HEK293T (cell line): ENCODE results near the gene HOXC9.

Experiments used
- CTCF ChIA-PET: fragments of 350-600 bp; formaldehyde crosslinking; extraction: SDS; loops from one replicate; lab custom pipeline; 2021; ENCODE audit warnings: antibody characterized with exemption, inconsistent platforms; lab: Yijun Ruan, JAX
- POLR2A ChIA-PET: fragments of 350-600 bp; formaldehyde crosslinking; extraction: SDS; loops from one replicate; lab custom pipeline; 2020; ENCODE audit warnings: antibody characterized with exemption, inconsistent platforms; lab: Yijun Ruan, JAX
- DNase-seq: peaks from one replicate; pipeline ENCODE4 v3.0.0; 2012; ENCODE audit warnings: mixed read lengths; ENCODE audit errors: extremely low spot score
- ARNT ChIP-seq: fragments of 450-650 bp; IDR thresholded peaks from 2 replicates; pipeline ENCODE4 v1.6.1; 2017; ENCODE audit warnings: mild to moderate bottlenecking
- BHLHE40 ChIP-seq: fragments of 450-650 bp; IDR thresholded peaks from 2 replicates; pipeline ENCODE4 v1.6.1; 2016; ENCODE audit warnings: mild to moderate bottlenecking, moderate library complexity, borderline replicate concordance
- CTBP1 ChIP-seq: fragments of 450-650 bp; IDR thresholded peaks from 2 replicates; pipeline ENCODE4 v1.6.1; 2016; ENCODE audit warnings: borderline replicate concordance
- ELF4 ChIP-seq: fragments of 450-650 bp; IDR thresholded peaks from 2 replicates; pipeline ENCODE4 v1.6.1; 2017; ENCODE audit warnings: antibody characterized with exemption
- FOXA1 ChIP-seq: fragments of 450-650 bp; IDR thresholded peaks from 2 replicates; pipeline ENCODE4 v1.6.1; 2016; ENCODE audit warnings: mild to moderate bottlenecking
- FOXK2 ChIP-seq: fragments of 450-650 bp; IDR thresholded peaks from 2 replicates; pipeline ENCODE4 v1.6.1; 2016; ENCODE audit warnings: mild to moderate bottlenecking
- FOXM1 ChIP-seq: fragments of 450-650 bp; IDR thresholded peaks from 2 replicates; pipeline ENCODE4 v1.6.1; 2017; ENCODE audit warnings: mild to moderate bottlenecking, borderline replicate concordance
- HDGF ChIP-seq: fragments of 450-650 bp; IDR thresholded peaks from 2 replicates; pipeline ENCODE4 v1.6.1; 2017; ENCODE audit warnings: antibody characterized with exemption, borderline replicate concordance
- L3MBTL2 ChIP-seq: fragments of 450-650 bp; conservative IDR thresholded peaks from 2 replicates; pipeline ENCODE4 v1.6.1; 2016; ENCODE audit warnings: mild to moderate bottlenecking
- LEF1 ChIP-seq: fragments of 450-650 bp; IDR thresholded peaks from 2 replicates; pipeline ENCODE4 v1.6.1; 2017; ENCODE audit warnings: mild to moderate bottlenecking, borderline replicate concordance
- NFRKB ChIP-seq: fragments of 450-650 bp; IDR thresholded peaks from 2 replicates; pipeline ENCODE4 v1.6.1; 2016; ENCODE audit warnings: mild to moderate bottlenecking, moderate library complexity
- SP1 ChIP-seq: fragments of 450-650 bp; IDR thresholded peaks from 2 replicates; pipeline ENCODE4 v1.6.1; 2017
- SUZ12 ChIP-seq: fragments of 450-650 bp; IDR thresholded peaks from 2 replicates; pipeline ENCODE4 v1.6.1; 2016; ENCODE audit warnings: mild to moderate bottlenecking
- TARDBP ChIP-seq: fragments of 450-650 bp; IDR thresholded peaks from 2 replicates; pipeline ENCODE4 v1.6.1; 2016
- ZNF384 ChIP-seq: fragments of 450-650 bp; IDR thresholded peaks from 2 replicates; pipeline ENCODE4 v1.6.1; 2016
- TF ChIP-seq, protein P1 (sequence below): fragments of 450-650 bp; IDR thresholded peaks from 2 replicates; pipeline ENCODE4 v1.6.1; 2016

HOXC9 gene

DNA sequence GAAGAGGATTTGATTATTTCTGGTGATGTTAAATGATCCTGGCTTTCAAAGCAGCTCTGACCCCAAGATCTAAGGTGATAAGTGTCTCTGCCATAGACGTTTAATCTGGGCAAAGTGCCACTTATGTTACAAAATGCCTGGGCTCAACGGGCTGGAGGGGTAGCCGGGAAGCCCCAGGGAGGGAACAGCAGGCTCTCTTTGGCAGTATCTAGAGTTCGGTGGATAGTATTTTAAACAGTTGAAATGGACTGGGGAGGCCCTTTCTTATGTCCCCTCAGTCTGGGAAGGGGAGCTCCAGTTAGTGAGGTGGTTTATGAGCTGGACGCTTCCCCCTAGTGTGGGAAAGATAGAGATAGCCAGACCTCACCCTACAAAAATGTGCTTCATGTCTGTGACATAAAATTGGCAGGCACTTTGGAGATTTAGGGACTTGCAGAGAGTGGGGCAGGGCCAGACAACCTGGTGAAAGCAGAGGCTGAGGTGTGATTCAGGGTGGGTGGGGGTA, 32.5 kb upstream of the HOXC9 start:
- CTCF ChIA-PET = interaction anchor here (1.4 kb wide), 2 partner anchors 9 to 211 kb away, joined by 4 to 5 read pairs; no protein-coding TSS in a partner anchor
- DNase-seq = no peak
- TF ChIP-seq HDGF = no peak
- no peak for TF ChIP-seq SP1
- TF ChIP-seq, protein P1, sequence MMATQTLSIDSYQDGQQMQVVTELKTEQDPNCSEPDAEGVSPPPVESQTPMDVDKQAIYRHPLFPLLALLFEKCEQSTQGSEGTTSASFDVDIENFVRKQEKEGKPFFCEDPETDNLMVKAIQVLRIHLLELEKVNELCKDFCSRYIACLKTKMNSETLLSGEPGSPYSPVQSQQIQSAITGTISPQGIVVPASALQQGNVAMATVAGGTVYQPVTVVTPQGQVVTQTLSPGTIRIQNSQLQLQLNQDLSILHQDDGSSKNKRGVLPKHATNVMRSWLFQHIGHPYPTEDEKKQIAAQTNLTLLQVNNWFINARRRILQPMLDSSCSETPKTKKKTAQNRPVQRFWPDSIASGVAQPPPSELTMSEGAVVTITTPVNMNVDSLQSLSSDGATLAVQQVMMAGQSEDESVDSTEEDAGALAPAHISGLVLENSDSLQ = no peak
- no peak for TF ChIP-seq NFRKB
- POLR2A ChIA-PET = interaction anchor here (0.6 to 3.7 kb wide), 6 partner anchors 9 to 71 kb away, joined by 3 to 12 read pairs (median 4); no protein-coding TSS in a partner anchor

DNA sequence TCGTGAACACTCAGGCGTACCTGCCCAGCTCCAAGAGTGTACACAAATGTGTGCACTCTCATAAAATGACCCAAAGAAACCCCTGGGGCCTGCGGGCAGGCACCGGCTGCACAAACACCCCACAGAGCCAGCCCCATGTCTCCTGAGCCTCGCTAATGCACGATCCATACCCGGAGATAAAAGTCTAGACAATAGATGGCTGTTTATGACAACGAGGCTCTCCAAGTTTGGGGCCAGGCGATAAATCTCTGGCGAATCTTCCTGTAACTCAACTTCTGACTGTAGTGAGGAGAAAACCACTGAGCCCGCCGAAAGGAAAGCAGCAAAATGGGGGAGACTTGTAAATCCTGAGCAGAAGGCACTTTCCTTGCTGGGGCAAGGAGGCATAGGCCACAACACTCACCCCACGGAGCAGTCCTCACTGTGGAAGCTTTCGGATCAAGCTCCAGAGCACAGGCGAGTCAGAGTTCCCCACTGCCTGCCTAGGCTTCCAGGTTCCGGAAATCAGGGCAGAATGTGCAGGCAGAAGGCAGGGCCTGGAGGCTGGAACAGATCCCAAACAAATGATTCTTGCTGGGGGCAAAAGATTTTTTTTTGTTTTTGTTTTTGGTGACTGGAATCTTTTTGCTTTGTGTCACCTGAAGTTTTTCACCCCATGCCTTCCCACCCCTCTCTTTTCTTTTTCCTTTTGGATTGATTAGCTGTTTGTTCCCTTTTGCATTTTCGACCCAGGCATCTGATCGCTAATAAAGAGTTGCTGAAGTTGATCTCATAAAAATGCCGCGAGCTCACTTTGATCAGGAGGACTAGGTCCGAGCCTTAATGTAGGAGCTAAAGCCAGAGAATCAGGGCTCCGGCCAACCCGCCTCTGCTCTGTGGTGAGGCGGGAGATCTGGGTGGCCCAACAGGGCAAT, 31.5 kb upstream of the HOXC9 start:
- CTCF ChIA-PET = interaction anchor here (0.5 to 1.4 kb wide), 4 partner anchors 8 to 250 kb away, joined by 3 to 4 read pairs (median 4); no protein-coding TSS in a partner anchor

DNA sequence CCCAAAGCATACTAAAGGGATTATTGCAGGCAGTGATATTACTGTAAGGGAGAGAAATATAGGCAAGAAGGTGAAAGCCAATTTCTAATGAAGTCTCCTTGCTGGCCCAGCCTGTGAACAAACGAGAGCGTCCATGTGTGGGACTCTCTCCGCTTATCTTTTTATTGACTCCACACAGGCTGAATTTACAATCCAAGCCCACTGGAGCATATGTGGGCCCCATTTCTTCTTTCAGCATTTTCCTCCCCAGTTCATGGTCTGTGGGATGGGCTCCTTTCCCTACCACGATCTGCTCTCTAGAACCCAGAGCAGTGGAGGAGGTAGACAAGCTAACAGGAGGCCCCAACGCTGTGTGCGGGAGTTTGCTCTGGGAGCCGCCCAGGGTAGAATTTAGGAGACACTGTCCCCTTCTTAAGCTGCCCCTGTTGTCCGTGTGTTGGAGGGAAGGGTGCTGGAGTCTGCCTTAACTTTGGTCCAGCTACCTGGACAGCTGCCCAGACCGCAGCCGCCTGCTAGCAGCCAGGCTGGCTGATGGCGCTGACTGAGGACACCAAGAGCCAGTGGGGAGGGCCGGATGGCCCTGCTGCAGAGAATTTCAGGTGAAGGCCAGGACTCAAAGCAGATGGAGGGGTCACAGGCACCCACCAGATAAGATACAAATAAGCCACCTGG, 30.2 kb upstream of the HOXC9 start:
- TF ChIP-seq NFRKB = no peak
- no peak for TF ChIP-seq FOXA1
- no peak for TF ChIP-seq ELF4
- TF ChIP-seq FOXM1 = no peak
- no peak for TF ChIP-seq ZNF384
- ChIA-PET CTCF (interaction anchor here (1.1 kb wide), 2 partner anchors 15 to 249 kb away, joined by 4 to 7 read pairs; partner anchors contain the start of gene HOXC10), POLR2A (interaction anchor here (1.3 to 3.7 kb wide), 3 partner anchors 8 to 31 kb away, joined by 3 to 12 read pairs (median 7); partner anchors contain the start of gene HOXC13)
- no peak for DNase-seq

More for the DNA sequence above, 31.5 kb upstream of the HOXC9 start:
- no peak for TF ChIP-seq FOXA1
- TF ChIP-seq CTBP1 = no peak
- TF ChIP-seq ARNT = no peak
- TF ChIP-seq L3MBTL2 = no peak
- no peak for TF ChIP-seq NFRKB
- TF ChIP-seq, protein P1 = peak; percentile 46; the same call in 1 of the 2 replicates
- TF ChIP-seq SP1 = no peak
- no peak for TF ChIP-seq LEF1
- no peak for DNase-seq
- POLR2A ChIA-PET = interaction anchor here (0.6 to 3.7 kb wide), 10 partner anchors 10 to 311 kb away, joined by 3 to 12 read pairs (median 4); partner anchors contain the start of genes CBX5, HOXC10 and HOXC13

DNA sequence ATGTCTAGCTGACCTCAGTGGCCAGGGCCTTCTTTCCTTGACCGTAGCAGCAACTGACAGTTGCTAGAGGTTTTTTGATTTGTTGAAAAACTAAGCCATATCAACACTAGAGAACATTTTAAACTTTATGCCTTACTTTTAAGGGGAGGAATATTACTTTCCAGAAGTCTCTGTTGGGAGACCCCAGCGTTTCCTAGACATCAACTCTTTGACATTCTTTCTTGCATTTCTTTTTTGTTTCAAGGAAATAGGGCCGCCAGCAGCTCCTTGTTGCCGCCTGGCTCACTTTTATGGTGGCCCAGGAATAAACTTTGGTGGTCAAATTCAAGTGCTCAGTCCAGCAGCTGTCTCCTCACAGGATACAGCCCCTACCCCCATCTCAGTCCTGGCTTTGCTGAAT, 29.5 kb upstream of the HOXC9 start:
- no peak for DNase-seq
- POLR2A ChIA-PET = no interaction called here
- TF ChIP-seq ZNF384 = no peak
- no peak for TF ChIP-seq HDGF
- TF ChIP-seq TARDBP = no peak
- no peak for TF ChIP-seq FOXA1
- CTCF ChIA-PET = interaction anchor here (1.1 to 1.2 kb wide), 2 partner anchors 15 to 281 kb away, joined by 3 to 7 read pairs; partner anchors contain the start of gene HOXC10

DNA sequence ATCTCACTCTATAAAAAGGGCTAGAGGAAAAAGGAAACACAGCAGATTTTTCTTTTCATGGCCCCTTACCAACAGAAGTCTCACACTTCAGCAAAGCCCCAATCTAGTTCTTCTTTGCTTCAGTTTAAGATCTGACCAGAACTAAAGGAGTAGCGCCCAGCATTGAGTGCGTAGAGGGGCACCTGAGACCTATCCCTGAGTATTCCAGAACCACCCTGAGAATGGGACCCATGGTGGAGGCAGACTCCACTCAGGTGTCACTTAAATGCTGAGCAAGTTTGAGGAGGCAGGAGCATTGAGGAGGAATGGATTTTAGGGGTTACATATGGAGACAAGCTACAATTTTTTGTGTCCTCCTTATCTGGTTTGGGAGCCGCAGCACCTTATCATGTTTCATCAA, 28.8 kb upstream of the HOXC9 start:
- ChIA-PET CTCF (interaction anchor here (0.6 to 1.2 kb wide), 3 partner anchors 26 to 281 kb away, joined by 3 read pairs; partner anchors contain the start of gene HOXC5), POLR2A (interaction anchor here (0.8 kb wide), 1 partner anchor 131 kb away, joined by 3 read pairs; no protein-coding TSS in a partner anchor)
- TF ChIP-seq SUZ12 = no peak
- no peak for TF ChIP-seq TARDBP
- TF ChIP-seq LEF1 = no peak
- no peak for TF ChIP-seq FOXA1
- TF ChIP-seq ELF4 = no peak
- TF ChIP-seq CTBP1 = no peak
- no peak for TF ChIP-seq NFRKB
- TF ChIP-seq ZNF384 = no peak
- TF ChIP-seq FOXK2 = no peak
- TF ChIP-seq FOXM1 = no peak
- no peak for TF ChIP-seq BHLHE40
- no peak for TF ChIP-seq SP1
- TF ChIP-seq, protein P1 = no peak
- no peak for TF ChIP-seq HDGF
- no peak for TF ChIP-seq L3MBTL2
- no peak for TF ChIP-seq ARNT
- DNase-seq = no peak

DNA sequence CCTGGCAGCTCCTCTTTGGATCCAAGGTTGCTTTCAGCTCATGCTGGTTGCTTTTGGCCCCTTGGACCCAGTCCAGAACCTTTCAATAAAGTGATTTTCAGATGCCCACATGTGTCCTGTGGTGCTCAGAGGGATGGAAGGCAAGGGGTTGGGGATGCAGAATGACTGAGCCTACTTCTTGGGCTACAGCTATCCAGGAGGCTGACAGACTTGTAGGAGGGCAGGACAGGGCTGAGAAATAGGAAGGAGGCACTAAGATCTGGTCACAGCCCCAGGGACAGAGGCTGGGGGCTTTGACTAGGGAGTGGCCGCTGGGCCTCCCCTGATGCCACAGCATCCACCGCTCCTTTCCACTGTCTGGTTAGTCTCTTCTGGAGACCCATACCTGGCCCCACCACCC, 28.3 kb upstream of the HOXC9 start:
- CTCF ChIA-PET = interaction anchor here (0.6 to 0.7 kb wide), 3 partner anchors 27 to 245 kb away, joined by 3 to 4 read pairs (median 3); partner anchors contain the start of gene HOXC5
- TF ChIP-seq TARDBP (no peak), L3MBTL2 (no peak), FOXA1 (no peak), LEF1 (no peak), FOXM1 (no peak), HDGF (no peak), SP1 (no peak)
- TF ChIP-seq, protein P1 = no peak
- POLR2A ChIA-PET = interaction anchor here (0.8 kb wide), 1 partner anchor 132 kb away, joined by 3 read pairs; no protein-coding TSS in a partner anchor
- DNase-seq = no peak
